Natural killer cell (primary cell): ENCODE results near the gene DLG1. TPM values are rescaled to one million over a fixed set of nuclear protein-coding genes. Genes with fewer than 3 reads are reported as not detected.

Experiments
- ATAC-seq, 3 donors: fragments of 150-1000 bp in 2 of 3; fragments of 200-7000 bp in 1 of 3; cut with Tn5 transposase; 1 replicate in 1 of 3; 2 replicates in 2 of 3; pipeline ENCODE4 v1.10.0; 2021; ENCODE audit warnings: mild to moderate bottlenecking in 2 of 3, moderate library complexity in 2 of 3
- DNase-seq, 2 donors: peaks; one replicate each; pipeline versions ENCODE4 v3.0.0 to v3.0.0-alpha.2; 2013 to 2021; ENCODE audit warnings: mixed read lengths in 1 of 2
- H3K27ac ChIP-seq: one replicate; pipeline ENCODE4 v1.5.1; 2013; ENCODE audit warnings: mild to moderate bottlenecking, low read length
- H3K27me3 ChIP-seq: one replicate; pipeline ENCODE4 v1.6.1; 2013; ENCODE audit warnings: low read length; ENCODE audit not compliant: control insufficient read depth, insufficient read depth
- H3K36me3 ChIP-seq: one replicate; pipeline ENCODE4 v1.6.1; 2013; ENCODE audit warnings: low read length; ENCODE audit not compliant: control insufficient read depth, insufficient read depth
- H3K4me1 ChIP-seq: one replicate; pipeline ENCODE4 v1.6.1; 2013; ENCODE audit warnings: low read length; ENCODE audit not compliant: control insufficient read depth, insufficient read depth
- H3K4me3 ChIP-seq: one replicate; pipeline ENCODE4 v1.5.1; 2013; ENCODE audit warnings: low read length
- H3K9me3 ChIP-seq: one replicate; pipeline ENCODE4 v1.6.1; 2013; ENCODE audit warnings: low read length; ENCODE audit not compliant: control insufficient read depth, insufficient read depth
- H3K27ac Mint-ChIP-seq, 2 donors: one replicate each; pipeline ENCODE4 v1.8.0; 2022; ENCODE audit warnings: mild to moderate bottlenecking in 2 of 2, mixed read lengths in 2 of 2, moderate library complexity in 1 of 2
- H3K27me3 Mint-ChIP-seq, 2 donors: one replicate each; pipeline ENCODE4 v1.8.0; 2022; ENCODE audit warnings: low read depth in 2 of 2, mixed read lengths in 2 of 2
- H3K36me3 Mint-ChIP-seq: one replicate; pipeline ENCODE4 v1.8.0; 2022; ENCODE audit warnings: mixed read lengths
- H3K4me1 Mint-ChIP-seq, 2 donors: one replicate each; pipeline ENCODE4 v1.8.0; 2022; ENCODE audit warnings: mixed read lengths in 2 of 2
- H3K4me3 Mint-ChIP-seq: one replicate; pipeline ENCODE4 v1.8.0; 2022; ENCODE audit warnings: mild to moderate bottlenecking, moderate library complexity, mixed read lengths
- H3K9me3 Mint-ChIP-seq, 2 donors: one replicate each; pipeline ENCODE4 v1.8.0; 2022; ENCODE audit warnings: mixed read lengths in 2 of 2
- CTCF ChIP-seq: fragments of 200-600 bp; IDR thresholded peaks from one replicate; pipeline ENCODE4 v1.8.0; 2022; ENCODE audit warnings: antibody characterized with exemption
- WGBS: methylation state at CpG from one replicate; pipeline ENCODE4 v1.1.7; 2013; ENCODE audit warnings: missing lambda C conversion rate; ENCODE audit not compliant: insufficient coverage; 5-methylcytosine and 5-hydroxymethylcytosine counted together
- intact Hi-C: fragments of 100-400 bp; cut with micrococcal nuclease; formaldehyde crosslinking; loops from one replicate; pipeline ENCODE4 v1.14.2; 2022
- total RNA-seq, 4 donors: library from RNA; stranded (reverse); fragments of 120-200 nt in 1 of 4; gene quantifications; one replicate each; pipeline versions ENCODE4 v1.2.3 to v1.2.4, GENCODE V29; 2013 to 2022

Gene DLG1
- total RNA-seq, 3 donors from 2014 or later (not counting 1 experiment from before 2014, with no cell fraction given): 82.0 to 91.8 (median 89.0) TPM

GRCh38 chr3:197340521-197340871 lies 42.1 kb upstream of the DLG1 start:
- H3K9me3 ChIP-seq: no peaks in the 10 kb centered on the region
- intact Hi-C loops: no loop called here
- DNase-seq (no peak), ATAC-seq (no peak)
- no peak overlapping the region for H3K4me3 ChIP-seq
- no peak for TF ChIP-seq CTCF
- no peaks in the 10 kb centered on the region for H3K36me3 Mint-ChIP-seq
- H3K36me3 ChIP-seq: no peaks in the 10 kb centered on the region
- peaks cover 5% of the 10 kb centered on the region for H3K4me1 ChIP-seq
- no peaks in the 10 kb centered on the region for H3K27me3 ChIP-seq
- H3K27ac Mint-ChIP-seq: no peak overlapping the region
- H3K27ac ChIP-seq: no peak overlapping the region
- peaks cover 10 to 17% of the 10 kb centered on the region in 2 donors for H3K27me3 Mint-ChIP-seq
- H3K4me3 Mint-ChIP-seq: no peak overlapping the region
- peaks cover 0 to 14% of the 10 kb centered on the region in 2 donors for H3K4me1 Mint-ChIP-seq
- no peaks in the 10 kb centered on the region for H3K9me3 Mint-ChIP-seq

- H3K4me1 ChIP-seq: peaks cover 5% of the 10 kb centered on the region
- no peak overlapping the region for H3K27ac ChIP-seq
- DNase-seq (no peak), ATAC-seq (no peak)
- no peaks in the 10 kb centered on the region for H3K36me3 Mint-ChIP-seq
- intact Hi-C loops: no loop called here
- H3K36me3 ChIP-seq: no peaks in the 10 kb centered on the region
- 88% methylated on average over 12 of the region's 12 CpGs for WGBS
- H3K27ac Mint-ChIP-seq: no peak overlapping the region
- no peaks in the 10 kb centered on the region for H3K27me3 ChIP-seq
- no peaks in the 10 kb centered on the region for H3K9me3 ChIP-seq
- H3K4me3 Mint-ChIP-seq: no peak overlapping the region
- TF ChIP-seq CTCF: no peak
- peaks cover 13 to 17% of the 10 kb centered on the region in 2 donors for H3K27me3 Mint-ChIP-seq
- H3K9me3 Mint-ChIP-seq: no peaks in the 10 kb centered on the region
- H3K4me1 Mint-ChIP-seq: peaks cover 0 to 14% of the 10 kb centered on the region in 2 donors
- no peak overlapping the region for H3K4me3 ChIP-seq
These were observed 41.6 kb upstream of the DLG1 start for GRCh38 chr3:197339841-197340520.

- no peaks in the 10 kb centered on the region for H3K9me3 Mint-ChIP-seq
- H3K4me3 ChIP-seq: no peak overlapping the region
- H3K27ac ChIP-seq: no peak overlapping the region
- no peak for TF ChIP-seq CTCF
- no peak overlapping the region for H3K27ac Mint-ChIP-seq
- no peaks in the 10 kb centered on the region for H3K27me3 ChIP-seq
- DNase-seq (no peak), ATAC-seq (peak in 2 of 3 donors; percentile 29 to 86)
- peaks cover 0 to 14% of the 10 kb centered on the region in 2 donors for H3K4me1 Mint-ChIP-seq
- H3K36me3 Mint-ChIP-seq: no peaks in the 10 kb centered on the region
- peaks cover 14 to 26% of the 10 kb centered on the region in 2 donors for H3K27me3 Mint-ChIP-seq
- no peak overlapping the region for H3K4me3 Mint-ChIP-seq
- H3K9me3 ChIP-seq: no peaks in the 10 kb centered on the region
- intact Hi-C loops: no loop called here
- 51% methylated on average over 6 of the region's 6 CpGs for WGBS
- peaks cover 5% of the 10 kb centered on the region for H3K4me1 ChIP-seq
- H3K36me3 ChIP-seq: no peaks in the 10 kb centered on the region
These were observed 40.2 kb upstream of the DLG1 start for GRCh38 chr3:197338586-197338985.

- no peaks in the 10 kb centered on the region for H3K9me3 Mint-ChIP-seq
- Histone ChIP-seq H3K27me3 (no peaks in the 10 kb centered on the region), H3K9me3 (no peaks in the 10 kb centered on the region), H3K4me3 (no peak overlapping the region), H3K27ac (no peak overlapping the region), H3K36me3 (no peaks in the 10 kb centered on the region), H3K4me1 (peaks cover 5% of the 10 kb centered on the region)
- H3K4me3 Mint-ChIP-seq: no peak overlapping the region
- WGBS: 91% methylated on average over 4 of the region's 4 CpGs
- no peak overlapping the region for H3K27ac Mint-ChIP-seq
- no peak for TF ChIP-seq CTCF
- peaks cover 0 to 14% of the 10 kb centered on the region in 2 donors for H3K4me1 Mint-ChIP-seq
- intact Hi-C loops: no loop called here
- no peaks in the 10 kb centered on the region for H3K36me3 Mint-ChIP-seq
- ATAC-seq (no peak), DNase-seq (no peak)
- peaks cover 14 to 29% of the 10 kb centered on the region in 2 donors for H3K27me3 Mint-ChIP-seq
These were observed 39.2 kb upstream of the DLG1 start for GRCh38 chr3:197337656-197338055.
